Right hindlimb (tissue), 1 donor: ENCODE data around the gene MGAT3.
A peak's percentile ranks its signal among the peaks of the same experiment; 100 is the strongest.

Experiments
- DNase-seq: peaks from one replicate; pipeline ENCODE4 v3.0.0-alpha.2; 2018

Gene MGAT3

GRCh38 chr22:39534092-39534506, 77.3 kb downstream of the MGAT3 start:
- no peak for DNase-seq

GRCh38 chr22:39534591-39535356, 78.0 kb downstream of the MGAT3 start:
- peak; percentile 89 for DNase-seq

- DNase-seq: peak; percentile 23
These were observed 78.5 kb downstream of the MGAT3 start for GRCh38 chr22:39535357-39535725.

- DNase-seq: peak; percentile 12
These were observed 79.1 kb downstream of the MGAT3 start for GRCh38 chr22:39535831-39536449.

GRCh38 chr22:39536711-39537110, 79.9 kb downstream of the MGAT3 start:
- DNase-seq: peak; percentile 16

GRCh38 chr22:39537975-39538374, 81.2 kb downstream of the MGAT3 start:
- peak; percentile 11 for DNase-seq
